Stromal cell of bone marrow (primary cell): ENCODE measurements around the gene MRNIP.
"Not testable (repeated sequence)": the region's sequence is repeated elsewhere in the genome, so short reads cannot be mapped to it uniquely, and the experiment has no call there.

ENCODE experiments used
- DNase-seq: peaks from one replicate; pipeline ENCODE4 v3.0.0-alpha.2; 2012; ENCODE audit warnings: low read depth

Gene MRNIP

GRCh38 chr5:179839328-179840256 lies 19.0 kb downstream of the MRNIP start:
- no peak for DNase-seq

- DNase-seq: no peak
These were observed 21.3 kb downstream of the MRNIP start for GRCh38 chr5:179837076-179838011.

GRCh38 chr5:179836225-179837019 lies 22.2 kb downstream of the MRNIP start:
- no peak for DNase-seq

GRCh38 chr5:179834871-179835270 lies 23.7 kb downstream of the MRNIP start:
- DNase-seq: not testable (repeated sequence)

GRCh38 chr5:179834120-179834519 lies 24.5 kb downstream of the MRNIP start:
- DNase-seq: no peak

- DNase-seq: no peak
These were observed 24.9 kb downstream of the MRNIP start for GRCh38 chr5:179833709-179834070.

- no peak for DNase-seq
These were observed 25.4 kb downstream of the MRNIP start for GRCh38 chr5:179833056-179833708.

GRCh38 chr5:179832039-179832745 lies 26.4 kb downstream of the MRNIP start:
- DNase-seq: no peak

GRCh38 chr5:179830818-179831468 lies 27.7 kb downstream of the MRNIP start:
- DNase-seq: no peak

GRCh38 chr5:179829732-179830435 lies 28.7 kb downstream of the MRNIP start:
- DNase-seq: no peak

- no peak for DNase-seq
These were observed 29.7 kb downstream of the MRNIP start for GRCh38 chr5:179828756-179829421.

GRCh38 chr5:179827680-179828079 lies 30.9 kb downstream of the MRNIP start:
- no peak for DNase-seq

- DNase-seq: no peak
These were observed 32.9 kb downstream of the MRNIP start for GRCh38 chr5:179825655-179826182.

- no peak for DNase-seq
These were observed 33.9 kb downstream of the MRNIP start for GRCh38 chr5:179824745-179825112.

- DNase-seq: no peak
These were observed 34.5 kb downstream of the MRNIP start for GRCh38 chr5:179823937-179824744.

GRCh38 chr5:179822444-179822990 lies 36.1 kb downstream of the MRNIP start:
- DNase-seq: no peak

- no peak for DNase-seq
These were observed 36.6 kb downstream of the MRNIP start for GRCh38 chr5:179822059-179822432.
